Effector CD4-positive, alpha-beta T cell (primary cell): ENCODE data around the gene PTPRD.

Experiments
- DNase-seq: peaks from one replicate; pipeline ENCODE4 v3.0.0-alpha.2; 2020

The PTPRD gene

GRCh38 chr9:8599937-8600336 lies 2012.9 kb downstream of the PTPRD start:
- no peak for DNase-seq

GRCh38 chr9:8589476-8589875 lies 2023.3 kb downstream of the PTPRD start:
- DNase-seq = no peak

- no peak for DNase-seq
Observed at GRCh38 chr9:8585036-8585435, 2027.8 kb downstream of the PTPRD start.

GRCh38 chr9:8579661-8580060 lies 2033.1 kb downstream of the PTPRD start:
- no peak for DNase-seq

GRCh38 chr9:8576741-8577140 lies 2036.1 kb downstream of the PTPRD start:
- no peak for DNase-seq

GRCh38 chr9:8574846-8575245 lies 2038.0 kb downstream of the PTPRD start:
- no peak for DNase-seq

- no peak for DNase-seq
Observed at GRCh38 chr9:8572209-8572608, 2040.6 kb downstream of the PTPRD start.

GRCh38 chr9:8571643-8572042 lies 2041.2 kb downstream of the PTPRD start:
- DNase-seq = no peak

- no peak for DNase-seq
Observed at GRCh38 chr9:8570776-8571175, 2042.0 kb downstream of the PTPRD start.

GRCh38 chr9:8569823-8570222 lies 2043.0 kb downstream of the PTPRD start:
- no peak for DNase-seq

GRCh38 chr9:8567963-8568579 lies 2044.7 kb downstream of the PTPRD start:
- DNase-seq = no peak

GRCh38 chr9:8564960-8565359 lies 2047.8 kb downstream of the PTPRD start:
- no peak for DNase-seq

GRCh38 chr9:8560560-8561525 lies 2052.0 kb downstream of the PTPRD start:
- DNase-seq = no peak

- DNase-seq = no peak
Observed at GRCh38 chr9:8558176-8558575, 2054.6 kb downstream of the PTPRD start.

- no peak for DNase-seq
Observed at GRCh38 chr9:8555762-8556500, 2056.9 kb downstream of the PTPRD start.

GRCh38 chr9:8553444-8553843 lies 2059.4 kb downstream of the PTPRD start:
- no peak for DNase-seq

- no peak for DNase-seq
Observed at GRCh38 chr9:8552732-8553131, 2060.1 kb downstream of the PTPRD start.

GRCh38 chr9:8549214-8549613 lies 2063.6 kb downstream of the PTPRD start:
- no peak for DNase-seq

GRCh38 chr9:8543219-8543618 lies 2069.6 kb downstream of the PTPRD start:
- DNase-seq = no peak

- DNase-seq = no peak
Observed at GRCh38 chr9:8542537-8542936, 2070.3 kb downstream of the PTPRD start.

- no peak for DNase-seq
Observed at GRCh38 chr9:8539681-8540197, 2073.1 kb downstream of the PTPRD start.

GRCh38 chr9:8536845-8537244 lies 2076.0 kb downstream of the PTPRD start:
- no peak for DNase-seq

- DNase-seq = no peak
Observed at GRCh38 chr9:8534828-8535227, 2078.0 kb downstream of the PTPRD start.
